Fibroblast of upper back skin (primary cell): Measurements from ENCODE around the gene UVSSA.

Experiments
- DNase-seq: peaks from one replicate; pipeline ENCODE4 v3.0.0-alpha.2; 2013

The UVSSA gene

DNA sequence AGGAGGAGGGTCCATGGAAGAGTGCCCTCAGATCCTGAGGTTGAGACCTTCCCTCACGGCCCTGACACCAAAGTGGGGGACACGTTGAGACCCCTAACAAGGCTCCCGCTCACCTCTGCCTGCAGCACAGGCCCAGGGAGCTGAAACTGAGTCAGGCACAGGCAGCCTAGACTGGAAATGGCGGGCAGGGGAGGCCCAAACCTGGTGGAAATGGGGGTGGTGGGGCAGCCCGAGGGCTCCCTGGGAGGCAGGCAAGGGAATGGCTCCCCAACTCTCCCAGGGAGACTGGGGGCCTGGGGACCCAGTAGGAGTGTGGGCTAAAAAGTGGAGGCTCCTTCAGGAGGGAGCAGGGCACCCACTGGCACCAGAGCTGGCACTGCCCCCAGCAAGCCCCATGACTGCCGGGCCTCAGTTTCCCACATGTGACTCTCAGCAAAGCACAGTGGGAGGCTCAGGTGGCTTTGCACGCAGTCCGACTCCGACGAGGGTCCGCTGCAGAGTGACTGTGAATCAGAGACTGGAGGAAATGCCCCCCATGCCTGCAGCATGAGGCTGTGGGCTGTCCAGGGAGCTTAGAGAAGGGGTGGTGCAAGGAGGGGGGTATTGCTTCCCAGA is 53.3 kb downstream of the UVSSA start:
- no peak for DNase-seq

GRCh38 chr4:1400831-1401408 is 53.9 kb downstream of the UVSSA start:
- DNase-seq, result no peak

DNA sequence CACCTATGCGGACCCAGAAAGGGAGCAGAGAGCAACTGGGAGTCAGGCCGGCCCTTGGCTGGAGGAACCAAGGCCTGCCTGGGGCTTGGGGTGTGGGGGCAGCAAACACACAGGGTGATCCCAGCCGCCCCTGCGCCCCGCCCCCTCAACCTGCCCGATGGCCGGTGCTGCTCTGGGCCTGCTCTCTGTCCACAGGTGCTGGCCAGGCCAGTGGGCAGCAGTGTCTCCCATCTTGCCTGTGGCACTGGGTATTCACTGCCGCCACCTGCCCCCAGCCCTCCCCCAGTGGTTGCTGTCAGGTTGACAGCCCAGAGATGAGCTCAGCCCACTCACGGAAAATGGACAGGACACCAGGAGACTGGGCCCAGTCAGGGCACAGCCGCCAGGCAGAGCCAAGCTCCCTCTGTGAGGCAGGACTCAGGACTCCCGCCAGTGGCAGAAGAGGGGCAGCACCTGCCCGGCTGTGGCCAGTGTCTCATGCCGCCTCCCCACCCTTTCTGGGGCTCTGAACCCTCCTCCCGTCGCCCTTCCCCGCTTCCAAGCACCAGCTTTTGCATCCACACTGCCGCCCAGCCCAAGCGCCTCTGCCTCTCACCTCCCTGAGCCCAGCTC is 54.5 kb downstream of the UVSSA start:
- DNase-seq, result no peak

GRCh38 chr4:1402021-1402515 is 55.1 kb downstream of the UVSSA start:
- DNase-seq, result no peak

DNA sequence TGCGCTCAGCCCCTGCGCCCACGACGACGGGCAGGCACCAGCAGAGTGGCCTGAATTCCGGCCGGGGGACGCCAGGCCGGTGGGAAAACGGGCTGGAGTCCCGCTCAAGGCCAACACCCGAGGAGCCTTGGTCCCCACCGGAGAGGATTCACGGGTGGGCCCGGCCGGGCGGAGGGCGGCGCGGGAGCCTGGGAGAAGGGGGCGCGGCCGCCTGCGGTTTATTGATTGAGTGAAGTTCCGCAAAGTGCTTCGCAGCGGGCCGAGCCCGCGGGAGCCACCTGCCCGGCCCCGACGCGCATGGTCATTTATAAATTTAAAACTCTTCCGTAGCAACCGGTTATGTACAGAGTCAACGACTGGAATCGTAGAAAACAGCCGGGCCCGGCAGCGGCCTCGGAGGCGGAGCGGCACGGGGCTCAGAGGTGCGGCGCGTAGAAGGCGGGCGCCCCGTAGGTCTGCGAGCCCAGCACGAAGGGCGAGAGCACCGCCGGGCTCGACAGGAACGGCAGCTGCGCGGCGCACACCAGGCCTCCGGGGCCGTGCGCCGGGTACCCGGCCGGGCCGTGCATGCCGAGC is 55.6 kb downstream of the UVSSA start:
- DNase-seq, result no peak

GRCh38 chr4:1403177-1403583 is 56.2 kb downstream of the UVSSA start:
- DNase-seq, result no peak

DNA sequence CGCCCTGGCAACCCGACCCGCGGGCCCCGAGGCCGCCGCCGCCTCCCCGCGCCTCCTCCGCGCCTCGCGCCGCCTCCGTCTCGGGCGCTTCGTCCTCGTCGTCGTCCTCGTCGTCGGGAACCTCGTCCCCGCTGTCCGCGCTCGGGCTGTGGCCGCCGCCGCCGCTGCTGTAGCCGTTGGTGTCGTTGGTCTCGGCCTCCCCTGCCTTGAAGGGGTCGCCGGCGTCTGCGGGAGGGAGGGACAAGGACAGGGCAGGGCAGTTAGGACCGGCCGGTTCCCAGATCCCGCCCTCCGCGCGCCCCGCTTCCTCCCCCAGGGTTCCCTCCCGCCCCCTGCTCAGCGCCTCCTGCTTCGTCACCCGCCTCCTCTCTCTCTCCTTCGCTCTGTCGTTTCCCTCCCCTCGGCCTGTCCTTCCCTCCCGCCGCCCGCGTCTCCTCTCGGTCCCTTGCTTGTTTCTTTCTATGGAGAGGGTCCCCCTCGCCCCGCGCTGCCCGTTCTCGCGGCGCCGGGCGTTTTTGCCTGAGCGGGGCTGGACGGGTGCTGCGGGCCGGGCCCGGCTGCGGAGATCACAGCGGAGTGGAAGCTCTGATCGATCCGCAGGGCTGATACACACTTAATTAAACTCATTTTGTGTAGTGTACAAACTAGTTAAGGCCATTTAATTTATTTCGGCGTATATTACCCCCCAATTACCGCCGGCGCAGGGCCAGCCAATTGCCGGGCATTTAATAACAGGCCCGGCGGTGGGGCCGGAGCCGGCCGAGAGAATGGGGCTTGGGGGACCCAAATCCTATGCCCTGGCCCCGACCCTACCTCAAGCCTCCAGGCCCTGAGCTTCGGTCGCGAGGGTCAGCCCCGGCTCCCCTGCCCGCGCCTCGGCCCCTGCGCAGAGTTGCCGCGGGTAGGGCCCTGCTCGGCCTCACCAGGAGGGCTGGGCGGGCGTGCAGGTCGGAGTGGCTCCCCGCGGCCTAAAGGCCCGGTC is 56.9 kb downstream of the UVSSA start:
- no peak for DNase-seq

GRCh38 chr4:1404573-1405253 is 57.7 kb downstream of the UVSSA start:
- DNase-seq, result no peak

- no peak for DNase-seq
These were observed 58.2 kb downstream of the UVSSA start for GRCh38 chr4:1405254-1405635.

GRCh38 chr4:1405636-1406393 is 58.8 kb downstream of the UVSSA start:
- DNase-seq, result no peak

GRCh38 chr4:1406394-1406980 is 59.5 kb downstream of the UVSSA start, which contains the start of gene NKX1-1:
TSS of gene NKX1-1 (minus strand) at chr4:1406442. CDS start at chr4:1406442, 0 bp downstream.
- DNase-seq, result no peak

GRCh38 chr4:1406981-1407656 is 60.1 kb downstream of the UVSSA start:
- no peak for DNase-seq

GRCh38 chr4:1407657-1408333 is 60.8 kb downstream of the UVSSA start:
- DNase-seq, result no peak

GRCh38 chr4:1408418-1408817 is 61.4 kb downstream of the UVSSA start:
- DNase-seq, result no peak

DNA sequence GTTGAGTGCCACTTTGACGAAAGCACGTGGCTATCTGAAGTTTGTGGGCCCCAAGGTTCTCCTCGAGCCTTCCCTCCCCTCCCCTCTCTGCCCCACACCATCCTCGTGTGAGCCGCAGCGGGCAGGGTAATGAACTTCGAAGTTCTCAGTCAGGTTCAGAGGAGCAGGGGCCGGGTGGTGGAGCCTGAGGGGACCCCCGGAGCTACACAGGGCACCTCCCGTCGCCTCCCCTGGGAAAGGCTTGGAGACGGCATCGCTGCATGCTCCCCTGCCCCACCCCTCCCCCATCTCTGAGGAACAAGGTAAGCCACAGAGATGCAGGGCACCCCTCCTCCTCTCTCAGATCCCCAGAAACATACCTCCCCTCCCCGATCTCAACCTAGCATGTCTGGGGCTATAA is 62.1 kb downstream of the UVSSA start:
- DNase-seq, result no peak

DNA sequence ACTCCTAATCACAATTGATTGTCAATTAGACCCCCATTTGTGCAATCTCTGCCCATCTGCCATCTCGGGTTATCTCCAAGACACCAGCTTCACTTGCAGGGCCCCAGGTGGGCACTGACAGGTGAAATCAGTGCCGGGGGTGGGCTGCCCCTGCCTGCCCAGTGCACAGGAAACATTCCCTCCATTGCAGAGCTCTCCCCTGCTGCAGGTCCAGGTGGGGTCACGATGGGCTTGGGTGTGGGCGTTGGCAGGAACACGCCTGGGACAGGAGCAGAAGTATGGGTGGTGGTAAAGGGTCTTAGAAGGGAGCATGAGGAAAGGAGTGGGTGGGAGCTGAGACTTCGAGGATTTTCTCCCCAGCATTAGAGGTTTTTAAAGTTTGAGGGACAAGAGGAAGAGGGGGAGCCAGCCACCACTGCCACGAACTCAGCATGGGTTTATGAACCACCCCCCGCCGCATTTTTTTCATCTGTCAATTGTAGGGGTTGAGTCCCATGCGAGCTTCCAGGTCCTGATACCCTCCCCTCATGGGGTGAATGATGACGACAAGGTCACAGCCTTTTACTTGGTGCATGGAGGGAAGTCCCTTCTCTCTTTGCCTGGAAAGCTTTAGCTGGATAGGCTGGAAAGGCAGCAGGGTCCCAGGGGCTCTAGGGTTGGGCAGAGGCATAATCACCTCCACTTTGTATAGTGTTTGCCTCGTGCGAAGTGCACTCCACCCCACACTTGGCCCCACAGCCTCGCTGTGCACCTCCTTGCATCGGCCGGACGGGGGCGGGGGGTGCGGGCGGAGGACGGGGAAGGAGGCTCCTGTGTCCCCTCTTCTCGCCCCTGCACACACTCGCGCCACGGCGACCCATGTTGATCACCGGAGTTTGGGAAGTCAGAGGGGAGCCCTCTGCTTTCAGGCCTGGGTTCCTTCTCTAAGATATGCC is 62.8 kb downstream of the UVSSA start:
- no peak for DNase-seq

DNA sequence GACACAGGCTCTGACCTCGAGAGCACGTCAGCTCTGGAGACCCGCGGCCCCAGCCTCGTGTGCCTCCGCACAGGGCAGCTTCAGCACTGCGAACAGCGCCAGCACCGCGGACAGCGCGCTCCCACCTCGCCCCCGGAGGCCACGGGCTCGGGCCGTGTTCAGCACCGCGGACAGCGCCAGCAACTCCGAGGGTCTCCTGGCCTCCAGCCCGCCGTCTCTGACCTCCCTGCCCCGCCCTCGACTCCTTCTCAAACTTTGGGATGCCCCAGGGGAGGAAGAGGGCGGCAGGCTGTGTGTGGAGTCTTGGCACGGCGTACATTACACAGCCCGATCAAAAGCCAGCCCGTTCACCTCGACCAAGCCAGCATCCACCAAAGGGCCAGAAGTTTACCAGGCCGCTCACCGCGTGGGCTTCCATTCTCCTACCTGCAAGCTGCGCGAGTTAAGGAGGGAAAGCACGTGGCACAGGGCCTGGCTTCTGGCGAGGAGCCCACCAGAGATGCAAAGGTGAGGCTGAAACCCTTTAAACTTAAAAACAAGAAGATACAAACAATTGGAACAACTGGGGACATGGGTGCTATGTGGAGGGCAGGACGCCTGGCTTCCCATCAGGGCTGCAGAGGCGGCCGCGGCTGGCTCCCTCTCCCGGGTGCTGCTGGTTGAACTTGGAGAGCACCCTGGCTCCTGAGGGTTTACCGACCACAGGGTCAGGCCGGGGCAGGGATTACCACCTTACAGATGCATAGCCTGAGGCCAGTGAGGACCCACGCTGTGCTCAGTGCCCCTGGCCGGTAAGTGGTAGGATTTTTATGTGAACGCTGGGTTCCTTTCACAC is 63.7 kb downstream of the UVSSA start:
- DNase-seq, result peak; percentile 40
